ENCODE data around the gene ADCY9.
"Not testable (repeated sequence)": the region's sequence is repeated elsewhere in the genome, so short reads cannot be mapped to it uniquely, and the experiment has no call there.

ADCY9 gene

DNA sequence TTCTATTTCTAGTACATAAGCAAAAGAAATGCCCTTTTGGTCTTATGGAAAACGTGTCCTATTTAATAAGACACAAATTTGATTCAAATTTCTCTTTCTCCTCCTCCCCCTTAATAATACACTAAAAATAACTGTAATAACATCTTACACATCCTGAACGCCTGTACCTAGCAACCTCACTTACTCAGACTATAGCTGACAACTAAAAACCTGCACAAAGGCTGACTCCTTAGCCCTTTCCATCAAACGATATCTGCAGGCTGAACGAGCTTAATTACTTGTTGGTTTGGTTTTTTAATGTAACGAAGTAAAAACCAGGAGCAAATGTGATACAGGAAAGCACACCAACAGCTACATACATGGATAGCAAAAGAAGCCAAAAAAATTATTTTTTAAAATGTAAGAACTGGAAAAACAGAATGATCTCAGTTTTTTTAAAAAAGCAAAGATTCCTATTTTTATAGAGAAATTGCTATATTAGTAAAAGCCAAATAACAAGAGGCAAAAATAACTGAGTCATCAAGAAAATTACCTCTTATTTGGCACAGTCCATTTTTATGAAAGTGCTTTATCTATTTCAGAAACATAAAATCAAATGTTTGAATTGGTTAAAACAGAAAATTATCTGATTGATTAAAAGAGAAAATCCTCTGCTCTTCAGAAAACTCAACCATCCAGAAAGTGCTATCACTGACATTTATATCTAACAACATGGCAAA lies 23.5 kb downstream of the ADCY9 start:
- DNase-seq, result peak; percentile 45

DNA sequence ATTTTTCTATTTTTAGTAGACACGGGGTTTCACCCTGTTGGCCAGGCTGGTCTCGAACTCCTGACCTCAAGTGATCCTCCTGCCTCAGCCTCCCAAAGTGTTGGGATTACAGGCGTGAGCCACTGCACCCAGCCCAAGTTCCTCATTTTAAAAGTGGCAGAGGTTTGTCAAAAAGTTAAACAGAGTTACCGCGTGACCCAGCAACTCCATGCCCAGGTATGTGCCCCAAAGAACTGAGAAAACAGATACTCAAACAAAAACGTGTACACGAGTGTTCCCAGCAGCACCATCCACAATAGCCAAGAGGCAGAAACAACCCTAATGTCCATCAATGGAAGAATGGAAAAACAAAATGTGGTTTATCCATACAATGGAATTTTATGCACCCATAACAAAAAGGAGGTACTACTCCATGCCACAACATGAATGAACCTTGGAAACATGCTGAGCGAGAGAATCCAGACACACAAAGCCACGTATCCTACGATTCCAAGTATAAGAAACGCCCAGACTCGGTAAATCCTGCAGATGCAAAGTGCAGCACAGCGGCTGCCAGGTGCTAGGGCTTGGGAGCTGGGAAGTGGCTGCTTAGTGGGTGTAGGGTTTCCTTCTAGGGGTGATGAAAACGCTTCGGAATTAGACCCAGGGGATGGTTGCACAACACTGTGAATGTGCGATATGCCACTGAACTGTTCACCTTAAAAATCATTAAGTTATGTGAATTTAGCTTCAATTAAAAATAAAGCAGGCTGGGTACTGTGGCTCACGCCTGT lies 24.8 kb downstream of the ADCY9 start:
- DNase-seq, result no peak

DNA sequence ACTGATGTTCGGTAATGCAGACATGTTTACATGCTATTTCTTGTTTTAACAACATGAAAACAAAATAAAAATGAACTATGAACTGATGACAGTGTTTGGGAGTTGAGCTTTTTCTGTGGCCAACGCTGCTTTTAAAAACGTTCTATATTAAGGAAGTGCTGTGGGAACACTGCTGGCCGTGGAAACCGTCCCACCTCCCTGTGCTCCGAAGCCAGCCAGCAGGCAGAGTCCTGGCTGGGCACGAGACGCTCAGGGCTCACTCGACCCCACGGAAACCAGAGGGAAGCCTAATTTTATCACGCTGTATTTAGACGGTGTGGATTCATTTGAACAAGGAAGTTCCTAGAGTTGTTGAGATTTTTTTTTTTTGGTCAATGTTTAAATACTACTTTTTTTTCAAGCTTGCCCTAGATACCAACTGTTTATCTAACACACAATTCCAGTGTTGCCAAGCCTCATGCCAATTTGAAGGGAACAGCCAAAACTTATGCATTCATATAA lies 25.8 kb downstream of the ADCY9 start:
- DNase-seq, result no peak

GRCh38 chr16:4089811-4090301 lies 26.4 kb downstream of the ADCY9 start:
- DNase-seq, result no peak

- no peak for DNase-seq
Observed at GRCh38 chr16:4089251-4089810, 26.9 kb downstream of the ADCY9 start.

GRCh38 chr16:4087990-4088577 lies 28.2 kb downstream of the ADCY9 start:
- DNase-seq, result no peak

GRCh38 chr16:4087099-4087885 lies 28.9 kb downstream of the ADCY9 start:
- no peak for DNase-seq

DNA sequence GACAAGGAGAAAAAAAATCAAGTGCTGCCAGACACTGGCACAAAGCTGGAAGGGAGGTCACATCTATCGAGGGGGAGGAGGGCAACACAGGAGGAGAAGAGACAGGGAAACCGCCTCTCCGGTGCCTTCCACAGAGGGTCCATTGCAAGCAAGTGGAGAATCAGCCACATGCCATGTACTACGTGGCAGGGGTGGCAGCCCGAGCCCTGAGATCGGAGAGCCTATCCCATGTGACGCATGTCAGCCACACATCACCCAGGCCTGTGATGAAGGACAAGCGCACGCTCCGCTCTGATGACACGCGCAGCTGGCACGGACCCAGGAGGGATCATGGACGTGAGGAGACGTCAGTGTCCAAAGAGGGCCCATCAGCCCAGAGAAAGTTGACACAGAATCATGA lies 30.1 kb downstream of the ADCY9 start:
- DNase-seq, result no peak

DNA sequence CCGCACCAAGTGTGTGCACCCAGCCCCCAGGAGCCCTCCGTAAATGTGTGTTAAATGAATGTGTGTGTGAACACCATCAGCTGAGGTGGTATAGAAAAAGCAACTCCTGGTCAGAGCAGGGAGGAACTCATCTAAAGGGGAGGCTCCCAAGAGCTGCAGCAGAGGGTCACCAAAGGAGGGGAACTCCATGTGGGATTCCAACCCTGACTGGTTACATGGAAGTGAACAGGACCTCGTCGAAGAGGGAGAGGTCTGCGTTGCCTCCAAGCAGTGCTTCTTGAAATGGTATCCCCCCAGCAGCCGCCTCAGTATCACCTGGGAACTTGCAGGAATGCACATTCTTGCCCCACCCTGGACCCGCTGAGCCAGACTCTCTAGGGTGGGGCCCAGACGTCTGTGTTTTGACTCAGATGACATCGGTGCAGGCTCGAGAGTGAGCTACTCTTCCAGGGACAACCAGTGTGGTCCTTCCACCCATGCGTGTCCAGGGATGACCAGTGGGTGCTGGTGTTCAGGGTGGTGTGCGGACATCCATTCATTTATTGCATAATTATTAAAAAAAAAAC lies 30.8 kb downstream of the ADCY9 start:
- no peak for DNase-seq

GRCh38 chr16:4083347-4083870 lies 32.8 kb downstream of the ADCY9 start:
- no peak for DNase-seq

- DNase-seq, result no peak
Observed at GRCh38 chr16:4082474-4083044, 33.7 kb downstream of the ADCY9 start.

- peak; percentile 51 for DNase-seq
Observed at GRCh38 chr16:4081521-4082021, 34.7 kb downstream of the ADCY9 start.

- peak; percentile 46 for DNase-seq
Observed at GRCh38 chr16:4081047-4081446, 35.2 kb downstream of the ADCY9 start.

- DNase-seq, result no peak
Observed at GRCh38 chr16:4077174-4077649, 39.0 kb downstream of the ADCY9 start.

GRCh38 chr16:4075534-4075933 lies 40.7 kb downstream of the ADCY9 start:
- no peak for DNase-seq

- DNase-seq, result not testable (repeated sequence)
Observed at GRCh38 chr16:4073150-4073549, 43.1 kb downstream of the ADCY9 start.

DNA sequence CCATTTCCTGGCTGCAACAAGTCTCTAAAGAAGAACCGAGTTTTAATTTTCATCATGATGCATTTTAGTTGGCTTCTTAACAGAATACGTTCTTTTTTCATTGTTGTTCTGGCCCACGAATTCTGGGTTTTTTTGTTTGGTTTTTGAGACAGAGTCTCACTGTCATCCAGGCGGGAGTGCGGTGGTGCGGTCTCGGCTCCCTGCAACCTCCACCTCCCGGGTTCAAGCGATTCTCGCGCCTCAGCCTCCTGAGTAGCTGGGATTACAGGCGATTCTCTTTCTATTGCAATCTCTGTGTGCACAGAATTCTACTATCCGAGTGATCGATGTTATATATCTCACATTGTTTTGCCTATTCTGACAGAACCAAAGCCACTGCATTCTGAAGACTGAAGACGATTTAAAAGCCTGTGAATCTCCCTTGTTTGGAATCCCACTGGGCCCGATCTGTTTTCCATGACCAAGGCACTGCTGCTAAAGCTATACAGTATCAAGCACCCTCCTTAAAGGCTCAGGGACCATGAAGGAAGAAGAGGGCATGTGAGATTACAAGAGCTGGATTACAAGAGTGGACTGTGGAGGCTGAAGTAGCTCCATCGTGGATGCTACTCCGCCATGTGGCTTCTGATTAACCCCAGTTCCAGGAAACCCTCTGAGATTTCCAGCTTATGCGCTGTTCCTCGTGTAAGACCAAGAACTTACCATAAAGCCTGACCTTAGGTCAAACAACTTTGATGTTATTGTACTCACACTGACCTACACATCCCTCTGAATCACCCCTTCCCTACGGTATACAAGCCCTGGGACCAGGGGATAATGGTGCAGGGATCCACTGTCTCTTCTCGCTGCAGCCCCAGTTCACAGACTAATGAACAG lies 44.3 kb downstream of the ADCY9 start:
- DNase-seq, result no peak

DNA sequence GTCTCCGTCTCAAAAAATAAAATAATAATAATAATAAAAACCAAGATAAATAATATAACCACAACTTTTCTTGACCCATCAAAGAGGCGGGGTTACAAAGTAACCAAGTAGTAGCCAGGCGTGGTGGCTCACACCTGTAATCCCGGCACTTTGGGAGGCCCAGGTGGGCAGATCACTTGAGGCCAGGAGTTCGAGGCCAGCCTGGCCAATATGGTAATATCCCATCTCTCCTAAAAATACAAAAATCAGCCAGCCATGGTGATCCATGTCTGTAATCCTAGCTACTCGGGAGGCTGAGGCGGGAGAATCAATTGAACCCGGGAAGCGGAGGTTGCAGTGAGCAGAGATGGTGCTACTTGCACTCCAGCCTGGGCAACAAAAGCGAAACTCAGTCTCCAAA lies 45.3 kb downstream of the ADCY9 start:
- no peak for DNase-seq

DNA sequence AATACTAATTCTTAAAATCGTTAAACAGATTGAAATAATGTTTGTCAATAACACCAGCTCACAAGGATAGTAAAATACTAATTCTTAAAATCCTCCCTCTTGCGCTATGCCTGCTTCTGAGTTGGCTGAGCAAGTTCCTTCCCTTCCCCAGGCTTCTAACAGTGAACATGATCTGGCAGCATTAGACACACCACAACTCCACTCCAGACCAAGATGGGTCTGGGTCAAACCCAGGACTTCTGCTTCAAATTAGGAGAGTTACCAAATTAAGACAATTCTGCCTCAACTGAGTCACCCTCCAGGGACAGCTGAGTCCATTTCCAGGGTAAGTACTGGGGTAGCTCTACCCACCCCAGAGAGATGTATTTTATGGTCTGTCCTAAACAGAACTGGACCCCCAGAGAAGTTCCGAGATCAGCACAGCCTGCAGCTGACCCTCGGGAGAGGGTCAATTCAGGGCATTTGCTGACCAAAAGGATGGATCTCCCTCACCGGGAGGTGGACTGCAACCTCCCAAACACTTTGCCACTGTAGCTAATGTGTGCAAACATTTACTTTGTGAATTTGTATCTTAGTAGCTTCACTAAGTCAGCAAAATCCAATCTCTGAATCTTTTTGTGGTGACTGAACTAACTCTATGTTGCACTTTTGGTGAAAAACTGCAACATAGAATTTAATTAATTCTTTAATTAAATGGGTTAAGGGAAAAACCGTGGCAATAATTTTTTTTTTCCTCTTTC lies 48.8 kb downstream of the ADCY9 start:
- no peak for DNase-seq

Measured in NCI-H2227 treated with DMSO at 0.1 percent for 48 hours (cell line).